ENCODE data around the gene L1CAM.

Gene L1CAM

DNA sequence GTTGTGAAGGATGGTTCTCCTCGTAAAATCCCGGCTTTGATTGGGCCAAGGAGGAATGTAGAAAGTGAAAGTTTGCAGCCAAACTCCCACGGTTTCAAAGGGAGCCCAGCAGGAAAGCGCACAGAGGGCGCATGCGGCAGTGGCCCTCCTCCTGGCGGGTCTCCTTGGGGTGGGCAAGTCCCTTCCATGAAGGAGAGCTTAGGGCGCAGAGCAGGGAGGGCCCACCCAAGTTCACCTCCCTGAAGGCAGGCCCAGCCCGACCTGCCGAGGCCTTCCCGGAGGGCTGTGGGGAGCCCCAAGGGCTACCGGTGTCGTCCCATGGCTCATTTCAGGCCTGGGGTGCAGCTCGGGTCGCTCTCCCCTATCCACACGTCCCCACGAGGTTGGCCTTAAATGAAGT, 57.7 kb downstream of the L1CAM start:
- TF ChIP-seq, protein P1, sequence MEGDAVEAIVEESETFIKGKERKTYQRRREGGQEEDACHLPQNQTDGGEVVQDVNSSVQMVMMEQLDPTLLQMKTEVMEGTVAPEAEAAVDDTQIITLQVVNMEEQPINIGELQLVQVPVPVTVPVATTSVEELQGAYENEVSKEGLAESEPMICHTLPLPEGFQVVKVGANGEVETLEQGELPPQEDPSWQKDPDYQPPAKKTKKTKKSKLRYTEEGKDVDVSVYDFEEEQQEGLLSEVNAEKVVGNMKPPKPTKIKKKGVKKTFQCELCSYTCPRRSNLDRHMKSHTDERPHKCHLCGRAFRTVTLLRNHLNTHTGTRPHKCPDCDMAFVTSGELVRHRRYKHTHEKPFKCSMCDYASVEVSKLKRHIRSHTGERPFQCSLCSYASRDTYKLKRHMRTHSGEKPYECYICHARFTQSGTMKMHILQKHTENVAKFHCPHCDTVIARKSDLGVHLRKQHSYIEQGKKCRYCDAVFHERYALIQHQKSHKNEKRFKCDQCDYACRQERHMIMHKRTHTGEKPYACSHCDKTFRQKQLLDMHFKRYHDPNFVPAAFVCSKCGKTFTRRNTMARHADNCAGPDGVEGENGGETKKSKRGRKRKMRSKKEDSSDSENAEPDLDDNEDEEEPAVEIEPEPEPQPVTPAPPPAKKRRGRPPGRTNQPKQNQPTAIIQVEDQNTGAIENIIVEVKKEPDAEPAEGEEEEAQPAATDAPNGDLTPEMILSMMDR (IDR thresholded peaks at IDR 0.05; ENCODE audit: extremely low read depth, missing control alignments) = no peak
- peak; percentile 7 for DNase-seq (ENCODE audit: low spot score)

DNA sequence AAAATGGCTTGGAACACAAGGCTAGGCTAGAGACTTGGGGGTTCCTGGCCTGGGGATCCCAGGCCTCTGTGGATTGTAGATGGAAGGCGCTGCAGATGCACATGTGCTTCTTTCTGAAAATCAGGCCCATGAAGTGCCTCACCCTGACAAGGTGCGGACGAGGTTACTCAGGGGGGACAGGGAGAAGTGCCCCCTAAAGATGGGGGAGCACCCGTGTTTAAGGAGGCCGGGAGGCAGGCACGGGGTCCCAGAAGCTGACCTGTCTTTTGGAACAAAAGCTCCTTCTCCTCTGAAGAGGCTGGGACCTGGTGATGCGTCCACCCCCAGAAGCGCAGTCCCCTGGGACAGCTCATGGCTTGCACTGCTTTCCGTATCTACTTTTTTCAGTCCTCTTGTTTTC, 58.1 kb downstream of the L1CAM start:
- DNase-seq (ENCODE audit: low spot score) = no peak
- TF ChIP-seq, protein P1 (IDR thresholded peaks at IDR 0.05; ENCODE audit: extremely low read depth, missing control alignments) = no peak

DNA sequence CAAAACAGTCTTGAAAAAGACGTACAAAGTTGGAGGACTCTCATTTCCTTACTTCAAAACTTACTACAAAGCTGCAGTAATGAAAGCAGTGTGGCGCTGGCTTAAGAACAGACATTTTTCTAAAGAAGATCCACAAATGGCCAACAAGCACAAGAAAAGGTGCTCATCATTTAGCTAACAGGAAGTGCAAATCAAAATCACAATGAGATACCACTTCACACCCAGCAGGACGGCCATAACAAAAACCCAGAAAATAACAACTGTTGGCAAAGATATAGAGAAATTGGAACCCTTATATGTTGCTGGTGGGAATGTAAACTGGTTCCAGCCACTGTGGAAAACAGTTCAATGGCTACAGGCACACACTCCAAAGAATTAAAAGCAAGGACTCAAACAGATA, 59.0 kb downstream of the L1CAM start:
- no peak for DNase-seq (ENCODE audit: low spot score)
- TF ChIP-seq, protein P1 (IDR thresholded peaks at IDR 0.05; ENCODE audit: extremely low read depth, missing control alignments) = no peak

DNA sequence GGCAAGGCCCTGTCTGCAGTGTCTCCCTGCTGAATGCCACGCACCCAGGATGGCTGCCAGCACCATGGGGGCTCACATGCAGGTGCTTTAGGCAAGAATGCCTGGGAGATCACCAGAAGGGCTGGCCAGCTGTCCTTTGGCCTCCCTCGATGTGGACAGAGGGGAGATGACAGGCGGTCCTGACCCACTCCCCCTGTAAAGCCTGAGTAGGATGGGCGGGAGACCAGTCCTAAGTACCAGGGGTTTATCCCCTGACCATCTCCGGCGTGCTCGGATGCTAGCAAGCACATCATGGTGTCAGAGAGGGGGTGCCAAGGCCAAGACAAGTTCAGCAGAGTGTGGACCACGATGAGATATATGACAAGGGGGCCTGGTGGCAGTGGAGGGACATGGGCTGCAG, 60.9 kb downstream of the L1CAM start:
- no peak for DNase-seq (ENCODE audit: low spot score)
- TF ChIP-seq, protein P1 (IDR thresholded peaks at IDR 0.05; ENCODE audit: extremely low read depth, missing control alignments) = no peak

DNA sequence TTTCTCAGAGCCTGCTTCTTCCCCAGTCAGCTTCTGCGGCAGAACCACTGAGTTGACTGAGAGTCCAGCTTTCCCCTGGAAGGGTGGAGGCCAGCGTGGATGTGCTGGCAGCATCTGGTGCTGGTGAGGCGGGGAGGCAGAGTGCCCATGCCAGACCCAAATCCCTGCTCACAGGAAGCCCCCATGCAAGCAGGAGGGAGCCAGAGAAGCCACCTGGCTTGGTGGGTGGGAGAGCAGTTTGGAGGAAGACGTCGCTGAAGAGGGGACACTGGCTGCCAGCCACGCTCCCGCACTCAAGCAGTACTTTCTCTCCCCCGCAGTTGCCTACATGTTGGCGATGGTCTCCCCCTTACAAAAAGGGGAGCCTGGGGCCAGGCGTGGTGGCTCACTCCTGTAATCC, 61.6 kb downstream of the L1CAM start:
- TF ChIP-seq, protein P1 (IDR thresholded peaks at IDR 0.05; ENCODE audit: extremely low read depth, missing control alignments) = no peak
- DNase-seq (ENCODE audit: low spot score) = no peak

DNA sequence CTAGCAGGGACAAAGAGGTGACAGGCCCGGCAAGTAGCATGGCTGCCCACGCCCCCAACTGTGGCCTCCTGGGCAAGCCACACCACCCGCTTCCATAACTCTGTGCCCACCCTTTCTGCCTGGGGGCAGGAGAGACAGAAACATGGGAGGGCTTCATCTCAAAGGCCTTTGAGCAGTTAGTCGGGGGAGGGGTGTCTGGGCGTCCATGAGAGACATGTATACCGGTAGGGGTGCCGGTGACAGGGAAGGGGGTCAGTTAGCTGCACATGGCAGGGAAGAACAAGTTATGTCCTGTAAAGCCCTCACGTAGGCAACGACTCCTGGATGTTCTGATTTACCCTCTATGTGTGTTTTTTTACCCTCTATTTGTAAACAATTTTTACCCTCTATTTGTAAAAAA, 64.9 kb downstream of the L1CAM start:
- no peak for DNase-seq (ENCODE audit: low spot score)
- TF ChIP-seq, protein P1 (IDR thresholded peaks at IDR 0.05; ENCODE audit: extremely low read depth, missing control alignments) = no peak

DNA sequence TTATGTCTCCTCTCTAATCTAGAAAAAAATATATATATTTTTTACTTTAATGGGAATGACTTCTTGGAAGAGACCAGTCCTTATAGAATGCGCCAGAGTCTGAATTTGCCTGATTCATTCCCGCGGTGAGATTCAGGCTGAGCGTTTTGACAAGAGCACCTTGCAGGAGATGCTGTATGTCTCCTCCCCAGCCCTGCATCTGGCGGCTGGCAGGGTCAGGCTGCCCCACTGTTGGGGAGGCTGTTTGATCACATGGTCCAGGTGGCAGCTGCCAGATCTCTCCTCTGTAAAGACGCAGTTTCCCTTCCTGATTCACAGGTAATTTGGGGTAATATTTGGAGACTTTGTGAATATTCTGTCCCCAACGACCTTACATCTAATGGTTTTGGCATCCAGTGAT, 65.4 kb downstream of the L1CAM start:
- DNase-seq (ENCODE audit: low spot score) = no peak
- TF ChIP-seq, protein P1 (IDR thresholded peaks at IDR 0.05; ENCODE audit: extremely low read depth, missing control alignments) = no peak

Measured in GM20000 (cell line).